ENCODE results near the gene TCEAL3. TPM values are rescaled to one million over a fixed set of nuclear protein-coding genes. Genes with fewer than 3 reads are reported as not detected.

The TCEAL3 gene
- total RNA-seq, 1 donor from 2014 or later = 9.0 TPM

- Mint-ChIP-seq H3K9me3 (ENCODE audit: unreplicated experiment) (peaks cover 1% of the 10 kb centered on the region), H3K27ac (ENCODE audit: unreplicated experiment) (no peak overlapping the region), H3K4me1 (ENCODE audit: low read depth, unreplicated experiment) (no peaks in the 10 kb centered on the region), H3K36me3 (ENCODE audit: unreplicated experiment) (no peaks in the 10 kb centered on the region), H3K4me3 (ENCODE audit: unreplicated experiment) (no peak overlapping the region), H3K27me3 (ENCODE audit: unreplicated experiment) (no peaks in the 10 kb centered on the region)
- no peak for TF ChIP-seq CTCF (IDR thresholded peaks at IDR 0.05; ENCODE audit: partially characterized antibody, unreplicated experiment)
- DNase-seq = no peak
Observed at GRCh38 chrX:103565752-103566151, 42.0 kb upstream of the TCEAL3 start.

- no peaks in the 10 kb centered on the region for H3K4me1 Mint-ChIP-seq (ENCODE audit: low read depth, unreplicated experiment)
- H3K36me3 Mint-ChIP-seq (ENCODE audit: unreplicated experiment) = no peaks in the 10 kb centered on the region
- H3K27me3 Mint-ChIP-seq (ENCODE audit: unreplicated experiment) = peaks cover 2% of the 10 kb centered on the region
- no peak overlapping the region for H3K27ac Mint-ChIP-seq (ENCODE audit: unreplicated experiment)
- H3K4me3 Mint-ChIP-seq (ENCODE audit: unreplicated experiment) = no peak overlapping the region
- no peak for TF ChIP-seq CTCF (IDR thresholded peaks at IDR 0.05; ENCODE audit: partially characterized antibody, unreplicated experiment)
- no peak for DNase-seq
- no peaks in the 10 kb centered on the region for H3K9me3 Mint-ChIP-seq (ENCODE audit: unreplicated experiment)
Observed at GRCh38 chrX:103571121-103571520, 36.6 kb upstream of the TCEAL3 start.

GRCh38 chrX:103571726-103572125, 36.0 kb upstream of the TCEAL3 start:
- no peaks in the 10 kb centered on the region for H3K4me1 Mint-ChIP-seq (ENCODE audit: low read depth, unreplicated experiment)

GRCh38 chrX:103573202-103573601, 34.6 kb upstream of the TCEAL3 start:
- Mint-ChIP-seq H3K27ac (ENCODE audit: unreplicated experiment) (no peak overlapping the region), H3K36me3 (ENCODE audit: unreplicated experiment) (no peaks in the 10 kb centered on the region), H3K4me3 (ENCODE audit: unreplicated experiment) (no peak overlapping the region), H3K4me1 (ENCODE audit: low read depth, unreplicated experiment) (no peaks in the 10 kb centered on the region), H3K27me3 (ENCODE audit: unreplicated experiment) (peaks cover 2% of the 10 kb centered on the region), H3K9me3 (ENCODE audit: unreplicated experiment) (no peaks in the 10 kb centered on the region)
- no peak for TF ChIP-seq CTCF (IDR thresholded peaks at IDR 0.05; ENCODE audit: partially characterized antibody, unreplicated experiment)
- no peak for DNase-seq

More at GRCh38 chrX:103571726-103572125, 36.0 kb upstream of the TCEAL3 start:
- DNase-seq = no peak
- no peaks in the 10 kb centered on the region for H3K36me3 Mint-ChIP-seq (ENCODE audit: unreplicated experiment)
- no peak for TF ChIP-seq CTCF (IDR thresholded peaks at IDR 0.05; ENCODE audit: partially characterized antibody, unreplicated experiment)
- H3K9me3 Mint-ChIP-seq (ENCODE audit: unreplicated experiment) = no peaks in the 10 kb centered on the region
- no peak overlapping the region for H3K4me3 Mint-ChIP-seq (ENCODE audit: unreplicated experiment)
- no peak overlapping the region for H3K27ac Mint-ChIP-seq (ENCODE audit: unreplicated experiment)
- peaks cover 2% of the 10 kb centered on the region for H3K27me3 Mint-ChIP-seq (ENCODE audit: unreplicated experiment)

DNA sequence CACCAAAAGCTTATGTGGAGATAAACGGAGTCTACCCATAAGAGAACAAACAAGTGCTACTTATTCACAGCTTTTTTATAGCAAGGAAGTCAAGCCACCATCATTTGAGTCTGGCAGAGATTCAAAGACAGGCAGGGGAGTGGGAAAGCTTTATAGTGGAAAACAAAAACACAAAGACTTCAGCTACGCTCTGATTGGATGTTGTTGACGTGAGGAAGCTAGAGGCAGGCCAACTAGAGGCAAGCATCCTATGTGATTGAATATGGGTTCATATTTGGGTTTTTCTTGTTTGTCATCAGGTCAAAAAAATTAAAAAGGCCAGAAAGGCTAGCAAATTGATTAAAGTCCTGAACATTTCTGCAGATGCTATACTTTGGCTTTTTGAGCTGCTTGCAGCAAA, 23.2 kb upstream of the TCEAL3 start:
- Mint-ChIP-seq H3K9me3 (ENCODE audit: unreplicated experiment) (peaks cover 9% of the 10 kb centered on the region), H3K36me3 (ENCODE audit: unreplicated experiment) (no peaks in the 10 kb centered on the region), H3K4me1 (ENCODE audit: low read depth, unreplicated experiment) (peaks cover 5% of the 10 kb centered on the region), H3K27me3 (ENCODE audit: unreplicated experiment) (no peaks in the 10 kb centered on the region), H3K27ac (ENCODE audit: unreplicated experiment) (no peak overlapping the region), H3K4me3 (ENCODE audit: unreplicated experiment) (no peak overlapping the region)
- TF ChIP-seq CTCF (IDR thresholded peaks at IDR 0.05; ENCODE audit: partially characterized antibody, unreplicated experiment) = no peak
- no peak for DNase-seq
